ENCODE measurements around the gene RNU6-7. TPM values are rescaled to one million over a fixed set of nuclear protein-coding genes. Genes with fewer than 3 reads are reported as not detected.

RNU6-7 gene
- not detected in 2 replicates for polyA plus RNA-seq (2012; rRNA removed)
- polyA plus RNA-seq (2012; cell fraction: cytosol; rRNA removed): not detected in 2 replicates
- not detected in 2 replicates for polyA plus RNA-seq (2012; cell fraction: nucleus; rRNA removed)

GRCh38 chr14:32201816-32202490, at the start of gene RNU6-7:
TSS of gene RNU6-7 (plus strand) at chr14:32202045.
- CTCF ChIA-PET: interaction anchor here (0.7 to 1.8 kb wide), 5 partner anchors 23 to 268 kb away, joined by 3 to 7 read pairs (median 3); no protein-coding TSS in a partner anchor
- POLR2A ChIA-PET: interaction anchor here (2.0 kb wide), 1 partner anchor 125 kb away, joined by 7 read pairs; the partner anchor contains the start of gene ARHGAP5
- H3K27ac ChIP-seq (ENCODE audit: low read depth in 2 of 2, low read length in 1 of 2): peak within 1 kb of the TSS; percentile 59 to 92

More at GRCh38 chr14:32201816-32202490, at the start of gene RNU6-7:
- peak; percentile 33 for DNase-seq
- peak; percentile 19; the same call in 1 of the 2 replicates for TF ChIP-seq MAX (IDR thresholded peaks at IDR 0.05; ENCODE audit: low read depth)
- TF ChIP-seq PBX3 (IDR thresholded peaks at IDR 0.05): no peak
- no peak for TF ChIP-seq EZH2phosphoT487 (IDR thresholded peaks at IDR 0.05; ENCODE audit: borderline replicate concordance, low read depth)
- no peak for TF ChIP-seq SMC3 (IDR thresholded peaks at IDR 0.05; ENCODE audit: low read depth, low read length)
- TF ChIP-seq RCOR1 (IDR thresholded peaks at IDR 0.05; ENCODE audit: low read length): no peak
- TF ChIP-seq SIN3A (IDR thresholded peaks at IDR 0.05; ENCODE audit: borderline replicate concordance, low read depth, low read length): no peak
- TF ChIP-seq MXI1 (IDR thresholded peaks at IDR 0.05; ENCODE audit: low read depth, low read length): peak; percentile 37; the same call in 1 of the 2 replicates
- TF ChIP-seq JUND (IDR thresholded peaks at IDR 0.05): no peak
- no peak for TF ChIP-seq RAD21 (IDR thresholded peaks at IDR 0.05; ENCODE audit: low read length)
- peak; percentile 1; the same call in 1 of the 2 replicates for TF ChIP-seq TAF1 (IDR thresholded peaks at IDR 0.05; ENCODE audit: borderline replicate concordance, low read depth, low read length)
- no peak for TF ChIP-seq RXRA (IDR thresholded peaks at IDR 0.05; ENCODE audit: borderline replicate concordance, low read depth)
- no peak for TF ChIP-seq MEF2A (IDR thresholded peaks at IDR 0.05; ENCODE audit: borderline replicate concordance, low read depth)
- no peak for TF ChIP-seq FOSL2 (IDR thresholded peaks at IDR 0.05; ENCODE audit: borderline replicate concordance, low read depth)
- TF ChIP-seq REST (IDR thresholded peaks at IDR 0.05; ENCODE audit: low read depth, low read length): no peak
- H3F3A ChIP-seq (replicated peaks; ENCODE audit: insufficient read depth): peaks cover 11% of the 10 kb centered on the region
- peak within 1 kb of the TSS; percentile 74; the same call in 1 of the 2 replicates for H3K9ac ChIP-seq
- H3K9me2 ChIP-seq: no peaks in the 10 kb centered on the region
- WGBS (ENCODE audit: low lambda C conversion rate): 3% methylated on average over 25 of the region's 40 CpGs
- H3K4me3 ChIP-seq (ENCODE audit: low read depth in 2 of 2, low read length in 1 of 2): peak within 1 kb of the TSS; percentile 78
- no peaks in the 10 kb centered on the region for H4K20me1 ChIP-seq (ENCODE audit: insufficient read depth)
- H2AFZ ChIP-seq (ENCODE audit: low read depth): peak within 1 kb of the TSS; percentile 94
- no peaks in the 10 kb centered on the region for H3K9me3 ChIP-seq
- peak within 1 kb of the TSS; percentile 81 for H3K4me2 ChIP-seq
- no peaks in the 10 kb centered on the region for H3K27me3 ChIP-seq (ENCODE audit: insufficient read depth)
- no peaks in the 10 kb centered on the region for H3K36me3 ChIP-seq (replicated peaks in 1 of 2; ENCODE audit: control insufficient read depth in 1 of 2, insufficient read depth in 2 of 2, low read length in 1 of 2)
- peaks cover 0 to 6% of the 10 kb centered on the region in 2 experiments; a peak in 2 of 4 replicates for H3K4me1 ChIP-seq (ENCODE audit: control insufficient read depth in 1 of 2, insufficient read depth in 2 of 2, low read depth in 1 of 2, low read length in 1 of 2)
- no peaks in the 10 kb centered on the region for H3K79me2 ChIP-seq (ENCODE audit: insufficient read depth)
